Measurements from ENCODE around the gene RMDN2. TPM values are rescaled to one million over a fixed set of nuclear protein-coding genes. Genes with fewer than 3 reads are reported as not detected.

RMDN2 gene
- total RNA-seq, 4 donors from 2014 or later, result 7.3 to 15.0 (median 12.5) TPM

DNA sequence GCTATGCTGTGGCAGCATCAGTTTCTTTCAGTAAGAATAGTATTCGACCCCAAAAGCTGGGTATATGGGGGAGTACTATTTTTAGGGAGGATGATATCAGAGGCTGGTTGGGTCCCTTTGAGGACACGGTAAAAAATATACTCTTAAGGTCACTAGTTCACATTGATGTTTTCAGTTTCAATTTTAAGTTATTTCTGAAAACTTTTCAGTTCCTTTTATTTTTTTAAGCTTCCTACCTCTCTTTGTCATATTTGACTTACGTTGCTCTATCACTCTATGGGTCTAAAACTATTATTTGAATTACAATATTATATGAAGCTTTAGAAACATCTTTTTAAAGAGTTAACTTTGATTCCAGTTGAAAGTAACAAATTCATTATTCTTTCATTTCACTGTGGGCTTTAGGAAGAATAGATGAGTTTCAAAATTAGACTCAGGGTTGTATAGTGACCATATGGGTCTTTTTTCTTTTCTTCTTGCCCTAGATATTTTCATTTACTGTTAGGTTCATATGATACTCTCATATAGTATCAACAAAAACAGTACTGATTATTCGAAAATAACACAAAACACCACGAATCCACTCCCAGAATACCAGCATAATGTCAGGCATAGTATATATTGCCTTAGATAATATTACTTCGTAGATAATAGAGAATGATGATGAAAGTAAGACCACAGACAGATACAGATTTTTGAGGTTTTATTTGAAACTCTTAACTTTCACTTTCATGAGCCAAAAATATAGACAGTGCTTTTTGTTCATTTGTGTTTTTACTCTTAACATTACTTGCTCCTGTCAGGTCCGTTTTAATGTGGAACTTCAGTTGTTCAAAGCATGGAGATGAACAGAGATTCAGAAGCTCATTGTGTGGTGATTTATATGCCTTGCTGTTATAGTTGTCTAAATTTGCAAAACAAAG, 9.8 kb downstream of the RMDN2 start:
- TF ChIP-seq, protein P1, sequence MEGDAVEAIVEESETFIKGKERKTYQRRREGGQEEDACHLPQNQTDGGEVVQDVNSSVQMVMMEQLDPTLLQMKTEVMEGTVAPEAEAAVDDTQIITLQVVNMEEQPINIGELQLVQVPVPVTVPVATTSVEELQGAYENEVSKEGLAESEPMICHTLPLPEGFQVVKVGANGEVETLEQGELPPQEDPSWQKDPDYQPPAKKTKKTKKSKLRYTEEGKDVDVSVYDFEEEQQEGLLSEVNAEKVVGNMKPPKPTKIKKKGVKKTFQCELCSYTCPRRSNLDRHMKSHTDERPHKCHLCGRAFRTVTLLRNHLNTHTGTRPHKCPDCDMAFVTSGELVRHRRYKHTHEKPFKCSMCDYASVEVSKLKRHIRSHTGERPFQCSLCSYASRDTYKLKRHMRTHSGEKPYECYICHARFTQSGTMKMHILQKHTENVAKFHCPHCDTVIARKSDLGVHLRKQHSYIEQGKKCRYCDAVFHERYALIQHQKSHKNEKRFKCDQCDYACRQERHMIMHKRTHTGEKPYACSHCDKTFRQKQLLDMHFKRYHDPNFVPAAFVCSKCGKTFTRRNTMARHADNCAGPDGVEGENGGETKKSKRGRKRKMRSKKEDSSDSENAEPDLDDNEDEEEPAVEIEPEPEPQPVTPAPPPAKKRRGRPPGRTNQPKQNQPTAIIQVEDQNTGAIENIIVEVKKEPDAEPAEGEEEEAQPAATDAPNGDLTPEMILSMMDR (IDR thresholded peaks at IDR 0.05; ENCODE audit: low read depth), result no peak

DNA sequence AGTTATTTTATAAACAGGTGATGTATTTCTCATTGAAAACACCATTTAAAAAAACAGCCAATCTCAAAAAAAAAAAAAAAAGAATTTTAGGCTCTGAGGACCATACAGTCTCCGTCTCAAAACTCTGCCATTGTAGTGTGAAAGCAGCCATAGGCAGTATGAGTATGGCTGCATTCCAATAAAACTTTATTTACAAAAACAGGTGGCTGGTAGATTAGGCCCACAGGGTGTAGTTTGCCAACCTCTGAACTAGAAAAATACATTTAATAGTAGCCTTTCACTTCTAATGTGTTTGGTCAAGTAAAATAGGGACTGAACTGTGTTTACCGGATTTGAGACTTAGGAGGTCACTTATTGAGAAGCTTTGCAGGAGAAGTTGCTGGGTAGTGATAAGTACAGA, 19.2 kb downstream of the RMDN2 start:
- TF ChIP-seq, protein P1 (IDR thresholded peaks at IDR 0.05; ENCODE audit: low read depth), result no peak

DNA sequence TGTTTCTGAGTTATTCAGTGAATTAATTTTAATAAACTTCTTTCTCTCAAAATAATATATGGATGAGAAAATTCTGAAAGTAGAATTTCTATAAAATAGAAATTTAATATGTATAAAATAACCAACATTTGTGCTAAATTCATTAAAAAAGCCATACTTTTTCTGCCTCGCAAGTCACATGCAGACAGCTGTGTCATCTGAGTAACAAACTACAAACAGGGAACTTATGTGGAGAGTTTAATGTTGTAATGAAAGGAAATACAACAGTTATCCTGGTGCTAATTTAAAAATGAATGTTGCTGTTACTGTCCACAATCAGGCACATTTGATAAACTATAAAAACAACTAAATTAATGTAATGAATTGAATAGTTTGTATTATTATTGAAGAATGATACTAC, 22.2 kb downstream of the RMDN2 start:
- TF ChIP-seq, protein P1 (IDR thresholded peaks at IDR 0.05; ENCODE audit: low read depth), result no peak

DNA sequence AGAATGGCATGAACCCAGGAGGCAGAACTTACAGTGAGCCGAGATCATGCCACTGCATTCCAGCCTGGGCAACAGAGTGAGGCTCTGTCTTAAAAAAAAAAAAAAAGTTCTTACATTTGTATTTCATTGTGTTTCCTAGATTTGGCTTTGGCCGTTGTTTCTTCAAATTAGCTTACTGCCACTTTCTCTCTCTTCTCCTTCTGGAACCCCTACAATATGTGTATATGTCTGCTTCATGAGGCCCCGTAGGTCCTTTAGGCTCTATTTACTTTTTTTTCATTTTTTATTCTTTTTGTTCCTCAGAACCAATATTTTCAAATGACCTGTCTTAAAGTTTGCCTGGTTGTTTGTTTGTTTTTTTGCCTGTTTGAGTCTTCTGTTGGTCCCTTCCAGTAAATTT, 41.2 kb downstream of the RMDN2 start:
- TF ChIP-seq, protein P1 (IDR thresholded peaks at IDR 0.05; ENCODE audit: low read depth), result no peak

DNA sequence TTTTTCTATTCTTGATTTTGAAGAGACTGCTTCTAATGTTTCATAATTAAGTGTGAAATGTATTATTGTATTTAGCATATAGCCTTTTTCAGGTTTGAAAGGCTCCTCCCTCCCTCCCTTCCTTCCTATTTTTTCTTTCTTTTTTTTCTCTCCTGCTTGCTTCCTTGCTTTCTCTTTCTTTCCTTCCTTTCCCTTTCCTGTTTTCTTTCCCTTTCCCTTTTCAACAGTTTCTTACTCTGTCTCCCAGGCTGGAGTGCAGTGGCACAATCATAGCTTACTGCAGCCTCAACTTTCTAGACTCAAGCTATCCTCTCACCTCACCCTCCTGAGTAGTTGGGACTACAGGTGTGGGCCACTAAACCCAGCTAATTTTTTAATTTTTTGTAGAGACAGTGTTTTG, 44.6 kb downstream of the RMDN2 start:
- TF ChIP-seq, protein P1 (IDR thresholded peaks at IDR 0.05; ENCODE audit: low read depth), result no peak

DNA sequence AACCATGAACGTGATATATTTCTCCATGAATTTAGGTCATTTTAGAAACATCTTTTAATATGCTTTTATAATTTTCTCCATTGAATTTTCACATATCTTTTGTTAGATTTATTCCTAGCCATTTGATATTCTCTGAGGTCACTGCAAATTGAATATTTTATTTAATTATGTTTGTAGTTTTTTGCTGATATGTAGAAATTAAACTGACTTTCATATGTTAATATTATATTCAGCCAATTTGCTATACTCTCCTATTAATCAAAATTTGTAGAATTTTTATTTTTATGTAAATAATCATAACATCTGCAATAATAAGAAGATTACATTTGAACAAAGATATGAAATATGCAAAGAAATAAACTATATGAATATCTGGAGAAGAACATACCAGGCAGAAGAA, 46.9 kb downstream of the RMDN2 start:
- TF ChIP-seq, protein P1 (IDR thresholded peaks at IDR 0.05; ENCODE audit: low read depth), result no peak

DNA sequence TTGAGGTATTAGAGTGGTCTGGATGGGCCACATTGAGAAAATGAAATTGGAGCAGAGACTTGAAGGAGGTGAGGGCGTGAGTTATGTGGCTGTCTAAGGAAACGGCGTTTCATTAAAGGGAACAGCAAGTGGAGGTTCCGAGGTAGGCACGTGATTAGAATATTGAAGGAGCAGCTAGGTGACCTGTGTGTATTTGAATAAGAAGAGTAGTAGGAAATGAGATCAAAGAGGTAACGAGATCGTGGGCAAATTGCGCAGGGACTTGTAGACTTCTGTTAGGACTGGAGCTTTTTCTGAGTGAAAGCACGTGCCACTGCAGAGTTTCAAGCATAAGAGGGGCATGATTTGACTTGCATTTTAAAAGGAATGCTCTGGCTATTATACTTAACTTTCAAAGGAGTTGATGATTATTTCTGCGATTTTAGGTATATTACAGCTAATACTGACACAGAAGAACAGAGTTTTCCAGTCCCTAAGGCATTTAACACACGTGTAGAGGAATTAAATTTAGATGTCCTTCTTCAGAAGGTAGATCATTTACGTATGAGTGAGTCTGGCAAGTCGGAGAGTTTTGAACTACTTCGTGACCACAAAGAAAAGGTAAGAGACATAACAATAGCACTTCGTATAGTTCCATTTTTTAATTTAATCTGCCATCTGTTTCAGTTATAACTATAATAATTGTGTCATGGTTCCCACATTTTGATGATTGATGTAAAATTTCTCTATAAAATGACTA, 48.7 kb downstream of the RMDN2 start:
- TF ChIP-seq, protein P1 (IDR thresholded peaks at IDR 0.05; ENCODE audit: low read depth), result no peak

All from subcutaneous adipose tissue (tissue), 4 donors.